Measurements from ENCODE around the gene FARSB.

FARSB gene

DNA sequence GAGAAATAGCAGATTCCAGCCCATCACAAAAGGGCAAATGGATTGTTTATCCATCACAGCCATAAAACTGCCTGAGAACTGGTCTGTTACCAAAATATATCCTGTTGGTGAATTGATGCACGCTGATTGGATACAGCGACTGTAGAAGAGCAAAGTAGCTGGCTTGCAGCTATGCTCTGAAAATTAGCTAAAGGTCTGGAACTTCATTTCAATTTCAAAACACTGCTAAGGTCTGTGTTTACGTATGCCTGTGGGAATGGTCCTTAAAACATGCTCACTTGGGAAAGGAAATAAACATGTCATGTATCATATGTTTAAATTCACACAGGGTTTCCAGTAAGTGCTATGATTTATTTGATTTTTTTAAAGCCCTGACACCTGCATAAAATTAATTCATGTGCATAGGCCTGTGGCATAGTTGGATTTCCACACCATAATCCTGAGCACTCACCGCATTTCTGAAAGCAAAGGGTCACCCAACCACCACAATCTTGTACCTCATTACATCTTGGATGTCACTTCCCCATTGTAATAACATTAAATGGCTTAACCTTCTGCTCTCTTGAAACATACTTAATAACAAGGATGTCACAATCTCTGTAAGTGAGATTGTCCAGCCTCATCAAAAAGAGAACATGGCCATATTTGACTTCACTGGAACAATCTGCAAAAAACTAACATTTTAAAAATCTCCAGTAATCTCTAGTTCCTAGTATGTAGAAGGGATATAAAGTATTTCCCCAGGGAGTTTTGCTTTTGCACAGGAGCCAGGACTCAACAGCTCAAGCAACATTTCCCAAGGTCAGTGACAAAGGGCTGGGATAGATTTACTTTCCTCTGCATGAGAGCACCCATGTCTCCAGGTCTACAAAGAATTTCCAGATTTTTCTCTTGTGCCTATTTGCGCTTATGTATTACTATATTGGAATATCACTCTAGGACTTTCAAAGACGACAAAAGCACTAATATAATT, 109.8 kb downstream of the FARSB start:
- peak; percentile 5 for DNase-seq

DNA sequence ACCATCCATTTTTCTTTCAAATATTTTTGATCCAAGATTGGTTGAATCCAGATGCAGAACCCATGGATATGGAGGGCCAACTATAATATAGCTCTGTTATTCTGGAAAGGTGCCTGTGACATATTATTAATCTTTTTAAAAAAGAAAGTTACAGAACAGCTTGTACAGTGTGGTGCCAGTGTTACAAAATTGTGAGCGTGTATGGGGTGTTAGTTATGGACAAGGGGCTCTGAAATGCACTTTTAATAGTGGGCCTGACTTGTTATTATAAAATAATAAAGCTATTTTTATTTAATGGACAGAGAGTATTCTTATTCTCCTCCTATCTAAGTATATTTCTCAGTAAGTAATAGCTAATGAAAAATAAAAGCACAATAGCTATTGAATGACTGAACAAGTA, 111.2 kb downstream of the FARSB start:
- DNase-seq: no peak

DNA sequence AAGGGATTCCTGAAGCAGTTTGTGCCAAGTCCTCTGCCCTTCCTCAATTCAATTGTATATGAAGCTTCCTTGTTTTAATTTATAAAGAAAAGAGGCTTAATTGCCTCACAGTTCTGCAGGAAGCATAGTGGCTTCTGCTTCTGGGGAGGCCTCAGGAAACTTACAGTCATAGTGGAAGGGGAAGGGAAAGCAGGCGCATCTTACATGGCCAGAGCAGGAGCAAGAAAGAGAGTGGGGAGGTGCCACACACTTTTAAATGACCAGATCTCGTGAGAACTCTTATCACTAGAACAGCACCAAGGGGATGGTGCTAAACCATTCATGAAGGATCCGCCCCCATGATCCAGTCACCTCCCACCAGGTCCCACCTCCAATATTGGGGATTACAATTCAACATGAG, 117.4 kb downstream of the FARSB start:
- DNase-seq: no peak

DNA sequence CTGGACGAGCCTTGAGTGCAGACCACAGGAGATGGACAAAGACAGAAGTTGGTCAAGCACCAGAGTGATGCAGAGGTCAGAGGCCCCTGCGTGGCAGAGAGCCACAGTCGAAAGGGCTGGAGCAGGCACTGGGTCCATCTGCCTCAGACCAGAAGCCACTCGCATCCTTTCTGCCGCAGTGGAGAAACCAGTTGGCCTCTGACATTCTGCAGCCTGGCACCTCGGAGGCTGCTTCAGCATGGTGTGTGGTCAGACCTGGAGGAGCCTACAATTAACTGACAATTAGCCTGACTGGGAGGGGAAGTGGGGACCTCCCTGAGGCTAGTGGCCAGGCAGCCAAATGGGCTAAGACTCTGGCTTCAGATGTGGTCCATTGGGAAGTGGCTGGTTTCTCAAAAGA, 120.4 kb downstream of the FARSB start:
- peak; percentile 45 for DNase-seq

- DNase-seq: no peak
These were observed 123.6 kb downstream of the FARSB start for GRCh38 chr2:222532315-222532714.

DNA sequence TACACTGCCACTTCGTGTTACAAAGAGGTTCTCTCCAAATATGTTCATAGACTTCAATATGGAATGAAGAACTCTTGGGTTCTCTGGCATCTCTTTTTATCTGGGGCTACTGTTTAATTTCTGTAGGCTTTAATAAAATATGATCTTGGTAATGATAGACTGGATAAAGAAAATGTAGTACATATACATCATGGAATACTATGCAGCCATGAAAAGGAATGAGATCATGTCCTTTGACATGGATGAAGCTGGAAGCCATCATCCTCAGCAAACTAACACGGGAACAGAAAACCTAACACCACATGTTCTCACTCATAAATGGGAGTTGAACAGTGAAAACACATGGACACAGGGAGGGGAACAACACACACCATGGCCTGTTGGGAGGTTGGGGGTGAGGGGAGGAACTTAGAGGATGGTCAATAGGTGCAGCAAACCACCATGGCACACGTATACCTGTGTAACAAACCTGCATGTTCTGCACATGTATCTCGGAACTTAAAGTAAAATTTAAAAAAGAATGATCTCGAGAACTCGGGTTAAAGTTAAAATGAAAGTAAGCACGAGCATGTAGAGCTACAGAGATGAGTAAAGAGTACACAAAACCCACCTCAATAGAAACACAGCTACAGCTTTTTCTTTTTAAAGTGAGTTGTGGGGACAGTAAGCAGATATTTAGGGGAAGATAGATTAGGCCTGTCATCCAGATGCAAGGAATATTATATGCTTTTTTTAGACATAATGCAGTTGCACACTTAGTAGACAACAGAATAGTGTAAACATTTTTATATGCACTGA, 129.2 kb downstream of the FARSB start:
- DNase-seq: no peak

- no peak for DNase-seq
These were observed 130.1 kb downstream of the FARSB start for GRCh38 chr2:222525811-222526210.

DNA sequence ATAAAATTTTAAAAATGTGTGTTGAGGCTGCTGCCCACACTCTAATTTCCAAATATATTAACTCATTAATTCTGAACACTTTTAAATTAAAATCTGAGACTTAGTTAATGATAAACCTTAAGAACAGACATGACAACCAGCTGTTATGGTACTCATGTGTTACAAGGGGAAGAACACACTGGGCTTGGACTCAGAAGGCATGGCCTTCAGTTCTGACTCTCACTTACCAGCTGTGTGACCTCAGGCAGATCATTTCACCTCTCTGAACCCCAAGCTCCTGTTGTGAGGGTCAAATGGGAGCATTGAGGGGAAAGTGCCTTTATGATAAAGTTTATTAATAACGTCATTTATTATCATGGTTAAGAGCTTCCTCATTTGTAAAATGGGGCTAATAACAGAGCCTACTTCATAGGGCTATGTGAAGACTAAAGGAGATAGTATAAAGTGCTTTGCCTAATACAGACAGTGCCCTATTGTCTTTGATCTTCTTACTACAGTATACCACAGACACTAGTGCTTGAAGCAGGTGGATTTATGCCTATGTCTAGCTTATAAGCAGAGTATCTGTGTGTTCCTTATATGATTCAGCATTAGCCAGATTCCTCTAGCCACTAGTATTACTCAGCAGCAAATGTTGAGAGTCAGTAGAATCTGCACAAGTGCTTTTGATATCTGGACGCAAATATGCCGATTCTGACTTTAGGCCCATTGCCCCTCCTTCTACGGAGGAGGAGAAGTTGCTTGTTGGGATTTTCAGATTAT, 131.9 kb downstream of the FARSB start:
- no peak for DNase-seq

DNA sequence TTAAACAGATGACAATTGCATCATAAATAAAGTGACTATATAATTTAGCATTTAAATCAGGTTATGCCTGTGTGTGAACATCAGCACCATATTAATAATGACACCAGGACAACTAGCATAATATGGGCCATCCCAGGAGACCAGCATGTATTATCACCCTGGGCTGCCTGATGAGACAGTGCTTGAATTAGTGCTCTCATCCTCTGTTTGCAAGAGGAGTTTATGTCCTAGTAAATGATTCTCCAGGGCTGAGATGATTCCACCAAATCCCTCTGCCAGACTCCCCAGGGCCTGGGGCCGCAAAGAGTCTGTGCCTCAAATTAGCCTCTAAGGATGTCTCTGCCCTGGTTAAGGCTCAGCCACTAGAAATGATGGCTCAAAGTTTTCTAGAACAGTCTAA, 133.8 kb downstream of the FARSB start:
- no peak for DNase-seq

- DNase-seq: no peak
These were observed 134.8 kb downstream of the FARSB start for GRCh38 chr2:222521099-222521498.

Measured in NCI-H69 (cell line).